LHCN-M2 (cell line): ENCODE results near the gene BORCS5. TPM values are rescaled to one million over a fixed set of nuclear protein-coding genes. Genes with fewer than 3 reads are reported as not detected.
"Not testable (repeated sequence)": the region's sequence is repeated elsewhere in the genome, so short reads cannot be mapped to it uniquely, and the experiment has no call there.

ENCODE experiments used
- DNase-seq: peaks from one replicate; pipeline ENCODE4 v3.0.0-alpha.2; 2012; ENCODE audit warnings: low read depth
- polyA plus RNA-seq: library from polyadenylated mRNA; unstranded; fragments of >200 nt; gene quantifications from one replicate; pipeline ENCODE4 v1.2.1, GENCODE V29; 2012; ENCODE audit warnings: missing spikeins
- total RNA-seq: library from RNA; depleted of rRNA; stranded (reverse); fragments of >200 nt; gene quantifications from 2 replicates; pipeline ENCODE4 v1.2.3, GENCODE V29; 2014; rRNA removed

The BORCS5 gene
- 3.3 and 6.5 TPM in 2 replicates for total RNA-seq
- 6.6 TPM for polyA plus RNA-seq

- DNase-seq, result peak; percentile 92
Observed at GRCh38 chr12:12356896-12357718, at the start of gene BORCS5. Gene BORCS5 (plus strand): TSS chr12:12357078. CDS start chr12:12357452, 374 bp downstream.

- not testable (repeated sequence) for DNase-seq
Observed at GRCh38 chr12:12310695-12311094, 46.2 kb upstream of the BORCS5 start.

DNA sequence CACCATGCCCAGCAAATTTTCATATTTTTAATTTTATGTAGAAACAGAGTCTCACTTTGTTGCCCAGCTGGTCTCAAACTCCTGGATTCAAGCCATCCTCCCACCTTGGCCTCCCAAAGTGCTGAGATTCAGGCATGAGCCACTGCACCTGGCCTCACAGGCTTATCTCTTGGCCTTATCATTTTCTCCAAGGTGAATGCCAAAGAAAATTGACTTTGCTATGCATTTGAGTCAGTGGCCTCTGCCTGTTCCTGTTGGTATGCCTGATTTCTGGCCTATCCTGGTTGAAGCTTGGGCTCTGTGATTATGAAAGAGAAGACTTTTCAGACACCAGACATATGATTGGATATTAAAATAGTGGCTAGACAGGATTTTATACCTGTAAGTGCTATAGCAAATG is 41.0 kb upstream of the BORCS5 start:
- DNase-seq, result no peak

GRCh38 chr12:12319451-12320183 is 37.3 kb upstream of the BORCS5 start:
- DNase-seq, result peak; percentile 2

- DNase-seq, result no peak
Observed at GRCh38 chr12:12323118-12323517, 33.8 kb upstream of the BORCS5 start.

DNA sequence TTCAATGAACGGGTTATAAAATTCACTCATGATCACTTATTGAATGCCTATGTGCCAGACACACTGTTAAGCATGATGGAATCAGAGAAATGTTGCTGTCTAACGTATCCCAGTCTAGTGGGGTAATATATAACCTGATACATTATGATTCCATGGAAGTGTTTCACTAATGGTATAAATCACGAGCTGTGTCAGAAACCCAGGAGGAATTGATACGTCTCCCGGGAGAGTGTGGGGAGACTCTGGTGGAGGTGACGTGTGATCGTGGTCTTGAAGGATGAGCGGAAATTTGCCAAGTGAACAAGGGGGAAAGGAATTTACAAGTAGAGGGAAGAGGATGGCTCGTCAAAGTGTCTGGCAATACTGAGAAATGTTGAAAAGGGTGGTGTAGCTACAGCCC is 33.3 kb upstream of the BORCS5 start:
- DNase-seq, result peak; percentile 34

GRCh38 chr12:12326262-12326661 is 30.6 kb upstream of the BORCS5 start:
- DNase-seq, result no peak

DNA sequence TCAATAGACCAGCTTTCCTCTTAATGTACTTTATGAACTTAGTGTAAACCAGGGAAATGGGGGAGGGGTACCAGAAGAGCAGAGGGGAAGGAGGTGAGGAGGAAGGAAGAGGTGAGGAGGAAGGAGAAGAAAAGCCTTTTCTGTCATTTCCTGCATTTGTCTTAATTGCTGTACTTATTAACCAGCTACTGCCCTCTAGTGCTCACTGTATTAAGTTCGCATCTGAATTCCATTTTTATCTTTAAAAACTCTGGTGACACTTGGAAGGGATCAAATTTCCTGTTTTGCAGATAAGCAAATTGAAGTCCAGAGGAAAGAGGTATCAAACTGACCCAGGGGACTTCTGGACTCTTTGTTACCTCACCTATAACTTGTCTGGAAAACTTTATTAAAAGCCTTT is 29.1 kb upstream of the BORCS5 start:
- peak; percentile 61 for DNase-seq

DNA sequence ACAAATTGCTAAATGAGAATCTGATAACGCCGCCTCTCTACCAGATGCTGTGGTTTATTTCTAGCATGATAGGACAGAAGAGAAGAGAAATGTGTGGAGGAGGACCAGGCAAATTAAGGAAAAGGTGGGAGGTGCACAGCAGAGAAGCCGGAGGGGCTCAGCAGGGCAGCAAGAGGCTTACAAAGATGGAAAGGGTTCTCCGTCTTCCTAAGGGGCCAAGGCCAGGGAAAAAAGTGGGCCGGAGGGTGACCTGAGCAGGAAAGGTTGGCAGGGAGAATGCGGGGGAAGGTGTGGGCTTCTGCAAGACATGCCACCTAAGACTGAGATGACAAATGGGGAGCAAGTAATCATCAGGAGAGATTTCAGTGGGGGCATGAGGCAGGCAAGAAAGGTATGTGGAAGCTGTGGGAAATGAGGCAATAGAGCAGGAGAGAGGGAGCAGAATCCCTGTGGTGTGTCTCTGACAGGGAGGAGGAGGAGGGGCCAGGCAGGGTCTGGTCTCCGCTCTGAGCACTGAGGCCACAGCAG is 25.6 kb upstream of the BORCS5 start:
- no peak for DNase-seq

DNA sequence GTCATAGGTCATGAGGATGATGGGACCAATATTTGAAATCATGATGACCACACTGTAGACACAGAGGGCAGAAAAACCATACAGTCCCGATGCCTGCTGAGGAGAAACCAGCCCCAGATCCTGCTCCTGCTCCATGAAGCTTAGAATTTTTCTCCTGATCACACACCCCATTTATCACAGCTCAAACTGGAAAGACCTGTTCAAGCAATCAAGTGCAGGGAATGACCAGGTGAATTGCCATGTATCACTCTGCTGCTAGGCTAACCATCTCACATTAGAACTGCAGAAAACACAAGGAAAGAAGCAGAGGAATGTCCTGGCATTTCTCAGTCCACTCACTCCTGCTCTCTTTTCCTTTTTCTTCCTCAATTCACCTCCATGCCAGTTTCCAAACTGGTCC is 25.0 kb upstream of the BORCS5 start:
- DNase-seq, result no peak

DNA sequence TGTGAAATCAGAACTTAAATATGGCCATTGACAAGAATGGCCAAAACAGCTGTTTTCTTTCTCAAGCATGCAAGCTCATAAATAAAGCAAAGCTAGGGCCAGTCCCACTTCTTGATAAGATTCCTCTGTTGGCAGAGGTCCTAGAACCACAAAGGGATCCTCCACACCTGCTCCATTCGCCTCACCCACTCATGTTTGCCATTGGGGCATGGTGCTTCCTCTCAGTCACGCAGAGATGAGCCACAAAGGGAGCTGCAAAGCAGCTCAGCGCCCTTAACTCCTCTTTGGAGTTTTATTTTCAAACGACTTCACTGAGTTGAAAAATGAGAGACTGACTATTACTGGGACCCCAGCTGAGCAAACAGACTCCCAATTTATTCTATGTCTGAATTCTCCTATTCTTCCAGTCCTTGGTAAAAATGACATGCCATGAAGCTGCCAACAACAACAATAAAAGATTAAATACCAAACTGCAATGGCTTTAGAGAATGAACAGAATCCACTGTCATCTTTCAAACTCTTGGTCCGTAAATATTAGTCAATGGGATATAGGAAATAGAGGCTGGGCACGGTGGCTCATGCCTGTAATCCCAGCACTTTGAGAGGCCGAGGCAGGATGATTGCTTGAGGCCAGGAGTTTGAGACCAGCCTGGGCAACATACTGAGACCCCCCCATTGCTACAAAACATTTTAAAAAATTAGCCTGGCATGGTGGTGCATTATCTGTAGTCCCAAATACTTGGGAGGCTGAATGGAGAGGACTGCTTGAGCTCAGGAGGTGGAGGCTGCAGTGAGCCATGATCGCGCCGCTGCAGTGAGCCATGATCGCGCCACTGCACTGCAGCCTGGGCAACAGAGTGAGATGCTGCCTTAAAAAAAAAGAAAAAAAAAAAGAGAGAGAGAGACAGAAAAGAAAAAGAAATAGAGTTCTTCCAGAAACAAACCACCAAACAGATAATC is 23.2 kb upstream of the BORCS5 start:
- peak; percentile 97 for DNase-seq

DNA sequence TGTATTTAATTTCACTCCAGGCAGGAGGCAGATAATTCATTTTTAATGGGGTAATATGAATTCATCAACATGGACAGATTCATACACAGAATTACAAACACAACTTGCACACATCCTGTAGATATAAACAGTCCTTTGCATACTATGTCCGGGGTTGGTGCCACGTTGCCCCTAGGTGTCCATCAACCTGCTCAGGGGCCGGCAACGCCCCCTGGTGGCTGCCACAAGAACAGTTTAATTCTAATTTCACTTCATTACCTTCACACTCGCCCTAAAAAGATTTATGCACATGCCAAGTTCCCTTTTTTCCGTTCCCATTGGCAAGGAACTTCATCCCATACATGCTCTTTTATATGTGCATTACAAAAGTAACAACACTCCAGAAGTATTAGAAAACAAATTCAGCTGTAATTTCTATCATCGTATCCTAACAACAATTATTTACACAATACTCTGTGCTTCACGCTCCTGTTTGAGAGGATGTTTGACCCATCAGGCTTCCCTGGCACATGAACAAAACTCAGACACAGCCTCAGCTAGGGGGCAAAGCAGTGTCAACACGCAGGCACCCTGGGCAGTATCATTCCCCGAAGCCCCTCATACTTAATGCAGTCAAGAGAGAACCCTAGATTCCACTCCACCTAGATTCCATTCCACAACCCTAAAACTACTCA is 22.4 kb upstream of the BORCS5 start:
- DNase-seq, result peak; percentile 35

- no peak for DNase-seq
Observed at GRCh38 chr12:12336049-12336411, 20.8 kb upstream of the BORCS5 start.

- no peak for DNase-seq
Observed at GRCh38 chr12:12336511-12336910, 20.4 kb upstream of the BORCS5 start.

DNA sequence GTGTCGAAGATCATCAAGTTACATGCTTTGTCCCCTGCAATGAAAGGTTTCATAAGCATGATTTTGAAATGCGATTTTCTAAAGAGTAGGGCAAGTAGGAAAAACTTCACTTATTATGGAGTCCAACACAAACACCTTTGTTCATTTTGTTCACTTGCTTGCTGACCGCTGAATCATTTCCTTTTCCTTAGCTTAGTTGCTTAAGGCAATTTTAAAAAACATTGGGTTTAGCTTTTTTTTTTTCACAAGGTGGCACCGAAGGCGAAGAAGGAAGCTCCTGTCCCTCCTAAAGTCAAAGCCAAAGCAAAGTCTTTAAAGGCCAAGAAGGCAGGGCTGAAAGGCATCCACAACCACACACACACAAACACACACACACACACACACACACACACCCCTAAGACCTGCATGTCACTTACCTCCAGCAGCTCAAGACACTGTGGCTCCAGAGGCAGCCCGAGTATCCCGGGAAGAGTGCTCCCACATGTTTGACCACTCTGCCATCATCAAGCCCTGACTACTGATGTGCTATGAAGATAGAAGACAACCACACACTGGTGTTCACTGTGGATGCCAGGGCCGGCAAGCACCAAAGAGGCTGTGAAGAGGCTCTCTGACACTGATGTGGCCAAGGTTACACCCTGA is 18.2 kb upstream of the BORCS5 start:
- DNase-seq, result no peak

DNA sequence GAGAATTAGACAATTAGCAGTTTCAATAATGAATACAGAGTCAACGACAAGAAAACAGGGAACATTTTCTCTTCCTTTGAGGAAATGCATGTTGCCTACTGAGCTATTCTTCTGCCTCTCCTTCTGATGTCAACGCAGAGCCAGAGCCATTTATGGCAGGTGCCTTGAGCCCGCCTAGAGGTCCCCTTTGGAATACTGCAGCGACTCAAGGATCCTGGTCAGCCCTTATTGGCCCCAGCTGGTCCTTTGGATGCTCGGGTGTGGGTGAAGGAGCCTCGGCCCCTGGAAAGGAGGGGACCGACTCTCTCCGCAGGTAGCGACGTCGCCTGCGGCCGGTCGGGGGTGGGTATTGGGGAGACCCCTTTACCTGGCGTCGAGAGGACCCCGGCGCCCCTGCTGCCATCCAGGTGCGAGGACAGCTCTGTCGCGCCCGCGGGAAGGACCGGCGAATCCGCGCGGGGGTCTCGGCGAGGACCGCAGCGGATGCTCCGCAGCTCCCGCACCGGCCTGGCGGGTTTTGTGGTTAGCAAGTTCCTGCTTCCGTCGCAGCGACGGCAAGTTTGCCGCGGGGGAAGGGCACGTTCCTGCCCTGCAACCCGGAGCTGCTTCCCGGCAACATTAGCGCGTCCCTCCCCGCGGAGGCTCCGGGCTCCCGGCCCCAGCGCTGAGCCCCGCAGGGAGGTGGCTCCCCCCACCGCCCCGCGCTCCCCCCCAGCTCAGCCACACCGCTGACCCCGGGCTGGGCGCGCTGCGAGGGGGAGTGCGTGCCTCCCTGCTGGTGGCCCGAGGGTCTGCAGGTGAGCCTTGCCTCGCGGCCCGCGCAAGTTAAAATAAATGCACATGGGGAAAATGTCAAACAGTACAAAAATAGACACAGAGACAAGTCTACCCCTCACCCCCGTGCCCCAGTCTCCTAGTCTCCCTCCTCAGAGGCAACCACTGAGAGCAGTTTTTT is 6.9 kb upstream of the BORCS5 start, which contains the start of gene MANSC1:
MANSC1 (minus strand) TSS at position 532 of the 955 bp plus-strand sequence. CDS start 6,928 bp downstream, outside the sequence.
- no peak for DNase-seq

GRCh38 chr12:12350868-12351463 is 5.9 kb upstream of the BORCS5 start:
- no peak for DNase-seq

GRCh38 chr12:12351468-12352185 is 5.3 kb upstream of the BORCS5 start:
- DNase-seq, result not testable (repeated sequence)
